Lower leg skin (tissue), 3 donors: ENCODE measurements around the gene SPATA3.

Source experiments
- POLR2A ChIP-seq, 2 donors: fragments of 450-650 bp; IDR thresholded peaks; one replicate each; pipeline ENCODE4 v1.6.1; 2016 to 2017; ENCODE audit warnings: antibody characterized with exemption in 2 of 2, mild to moderate bottlenecking in 1 of 2, moderate library complexity in 1 of 2
- TF ChIP-seq, protein P1 (sequence below), 3 donors: fragments of 450-650 bp; IDR thresholded peaks; one replicate each; pipeline ENCODE4 v1.5.1; 2016; ENCODE audit warnings: antibody characterized with exemption in 3 of 3, mild to moderate bottlenecking in 3 of 3, moderate library complexity in 2 of 3

DNA sequence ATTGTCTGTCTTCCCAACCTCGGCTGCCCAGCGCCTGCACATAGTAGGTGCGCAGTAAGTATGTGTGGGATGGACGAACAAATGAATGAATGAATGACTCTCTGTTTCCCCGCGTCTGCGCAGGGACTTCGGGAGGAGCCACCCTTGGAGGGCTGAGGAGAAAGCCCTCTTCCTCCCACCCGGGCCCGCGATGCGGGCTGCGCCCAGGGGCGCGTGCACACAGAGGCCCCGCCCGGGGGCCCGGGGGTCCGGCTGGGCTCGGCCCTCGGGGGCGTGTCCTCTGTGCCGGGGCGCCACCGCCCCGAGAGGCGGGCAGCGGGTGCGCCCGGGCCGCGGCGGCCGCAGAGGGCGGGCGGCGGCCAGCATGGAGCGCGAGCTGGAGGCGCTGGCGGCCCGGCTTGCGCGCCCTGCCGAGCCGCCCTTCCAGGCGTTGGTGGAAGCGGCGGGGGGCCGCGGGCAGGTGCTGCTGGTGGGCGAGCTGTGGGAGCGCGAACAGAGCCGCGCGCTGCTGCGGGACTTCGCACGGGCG, 41.3 kb downstream of the SPATA3 start, which contains the start of gene C2orf72:
- TF ChIP-seq, protein P1, sequence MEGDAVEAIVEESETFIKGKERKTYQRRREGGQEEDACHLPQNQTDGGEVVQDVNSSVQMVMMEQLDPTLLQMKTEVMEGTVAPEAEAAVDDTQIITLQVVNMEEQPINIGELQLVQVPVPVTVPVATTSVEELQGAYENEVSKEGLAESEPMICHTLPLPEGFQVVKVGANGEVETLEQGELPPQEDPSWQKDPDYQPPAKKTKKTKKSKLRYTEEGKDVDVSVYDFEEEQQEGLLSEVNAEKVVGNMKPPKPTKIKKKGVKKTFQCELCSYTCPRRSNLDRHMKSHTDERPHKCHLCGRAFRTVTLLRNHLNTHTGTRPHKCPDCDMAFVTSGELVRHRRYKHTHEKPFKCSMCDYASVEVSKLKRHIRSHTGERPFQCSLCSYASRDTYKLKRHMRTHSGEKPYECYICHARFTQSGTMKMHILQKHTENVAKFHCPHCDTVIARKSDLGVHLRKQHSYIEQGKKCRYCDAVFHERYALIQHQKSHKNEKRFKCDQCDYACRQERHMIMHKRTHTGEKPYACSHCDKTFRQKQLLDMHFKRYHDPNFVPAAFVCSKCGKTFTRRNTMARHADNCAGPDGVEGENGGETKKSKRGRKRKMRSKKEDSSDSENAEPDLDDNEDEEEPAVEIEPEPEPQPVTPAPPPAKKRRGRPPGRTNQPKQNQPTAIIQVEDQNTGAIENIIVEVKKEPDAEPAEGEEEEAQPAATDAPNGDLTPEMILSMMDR (IDR thresholded peaks at IDR 0.05): no peak
- TF ChIP-seq POLR2A (IDR thresholded peaks at IDR 0.05): no peak
